Transverse colon (tissue), 4 donors: ENCODE results near the gene KIF25. TPM values are rescaled to one million over a fixed set of nuclear protein-coding genes. Genes with fewer than 3 reads are reported as not detected.

Experiments
- DNase-seq: peaks from one replicate; pipeline ENCODE4 v3.0.0-alpha.2; 2019
- H3K27ac ChIP-seq, 4 donors: fragments of 200-600 bp; sonication (generic); 2 replicates each; pipeline ENCODE4 v1.5.1; 2016 to 2018; ENCODE audit warnings: inconsistent platforms in 4 of 4
- H3K27me3 ChIP-seq: fragments of 200-600 bp; sonication (generic); 2 replicates; pipeline ENCODE4 v1.5.1; 2017; ENCODE audit warnings: inconsistent platforms
- H3K36me3 ChIP-seq, 4 donors: fragments of 200-600 bp; sonication (generic); 2 replicates each; pipeline ENCODE4 v1.5.1; 2017 to 2019; ENCODE audit warnings: inconsistent platforms in 4 of 4
- H3K4me1 ChIP-seq, 4 donors: fragments of 200-600 bp; sonication (generic); 2 replicates each; pipeline ENCODE4 v1.5.1; 2017 to 2020; ENCODE audit warnings: inconsistent platforms in 4 of 4
- H3K4me3 ChIP-seq, 4 donors: fragments of 200-600 bp; sonication (generic); 1 replicate in 1 of 4; 2 replicates in 3 of 4; pipeline versions ENCODE4 v1.5.1 to v1.6.1; 2017 to 2019; ENCODE audit warnings: inconsistent platforms in 4 of 4
- H3K9me3 ChIP-seq, 2 donors: fragments of 200-600 bp; sonication (generic); 2 replicates each; pipeline ENCODE4 v1.5.1; 2017 to 2019; ENCODE audit warnings: inconsistent platforms in 2 of 2
- CTCF ChIP-seq, 5 experiments: fragments of 200-600 bp in 3 of 5; fragments of 450-650 bp in 2 of 5; sonication (generic) in 3 of 5; IDR thresholded peaks; 1 replicate in 2 of 5; 2 replicates in 3 of 5; pipeline ENCODE4 v1.5.1; 2016 to 2017; ENCODE audit warnings: antibody characterized with exemption in 5 of 5, inconsistent platforms in 3 of 5, mild to moderate bottlenecking in 2 of 5, moderate library complexity in 1 of 5
- EP300 ChIP-seq: sonication (generic); formaldehyde crosslinking; IDR thresholded peaks from one replicate; pipeline ENCODE4 v1.6.1; 2017; ENCODE audit warnings: antibody characterized with exemption, low read depth
- POLR2A ChIP-seq: fragments of 450-650 bp; IDR thresholded peaks from one replicate; pipeline ENCODE4 v1.6.1; 2016; ENCODE audit warnings: antibody characterized with exemption, mild to moderate bottlenecking, moderate library complexity
- POLR2AphosphoS5 ChIP-seq, 3 donors: sonication (generic); formaldehyde crosslinking; IDR thresholded peaks; one replicate each; pipeline ENCODE4 v1.6.1; 2016; ENCODE audit warnings: antibody characterized with exemption in 3 of 3
- WGBS, 2 donors: methylation state at CpG; one replicate each; pipeline ENCODE4 v1.1.5; 2018; ENCODE audit warnings: low coverage in 1 of 2; 5-methylcytosine and 5-hydroxymethylcytosine counted together
- in situ Hi-C, 4 donors: fragments of 200-750 bp; cut with MboI; loops; one replicate each; pipeline versions ENCODE4 v1.15.0 to v1.15.1; 2017; ENCODE audit warnings: low sequenced_read_pairs in 3 of 4, low pct_ligation_motif_present in 1 of 4, low pct_unique_long_range_greater_than_20kb in 1 of 4
- intact Hi-C: fragments of 100-400 bp; cut with DNase I; formaldehyde crosslinking; loops from one replicate; pipeline ENCODE4 v1.15.1; 2023; ENCODE audit warnings: low total_unique reads
- total RNA-seq, 4 donors: library from RNA; depleted of rRNA; stranded (reverse); fragments of >200 nt; gene quantifications; one replicate each; pipeline ENCODE4 v1.1.0, GENCODE V29; 2016

The KIF25 gene
- total RNA-seq, 4 donors from 2014 or later, result not detected

GRCh38 chr6:168090706-168091105, 93.2 kb downstream of the KIF25 start:
- H3K4me1 ChIP-seq, result peaks cover 12 to 29% (median 24%) of the 10 kb centered on the region in 4 donors
- no peaks in the 10 kb centered on the region for H3K27me3 ChIP-seq
- H3K36me3 ChIP-seq, result no peaks in the 10 kb centered on the region
- WGBS, 2 donors, result 76% methylated on average over 17 of the region's 17 CpGs; no CpG with 5 or more reads in 1 of the 2 donors
- no peak overlapping the region for H3K4me3 ChIP-seq
- intact Hi-C loops (no loop called here), in situ Hi-C loops (no loop called here)
- no peaks in the 10 kb centered on the region for H3K9me3 ChIP-seq
- TF ChIP-seq CTCF (IDR thresholded peaks at IDR 0.05), result no peak
- H3K27ac ChIP-seq, result no peak overlapping the region
- DNase-seq, result no peak

- Histone ChIP-seq H3K27ac (no peak overlapping the region), H3K4me1 (peaks cover 12 to 29% (median 24%) of the 10 kb centered on the region in 4 donors), H3K4me3 (no peak overlapping the region), H3K27me3 (no peaks in the 10 kb centered on the region), H3K9me3 (no peaks in the 10 kb centered on the region), H3K36me3 (no peaks in the 10 kb centered on the region)
- intact Hi-C loops (no loop called here), in situ Hi-C loops (no loop called here)
- TF ChIP-seq CTCF (IDR thresholded peaks at IDR 0.05) (no peak), POLR2A (no peak), EP300 (no peak), POLR2AphosphoS5 (IDR thresholded peaks at IDR 0.05) (no peak)
- 92% methylated on average over 24 of the region's 28 CpGs; no CpG with 5 or more reads in 1 of the 2 donors for WGBS, 2 donors
- DNase-seq, result no peak
Measured at GRCh38 chr6:168091381-168092264, 94.2 kb downstream of the KIF25 start.

GRCh38 chr6:168092541-168092940, 95.1 kb downstream of the KIF25 start:
- intact Hi-C loops, result no loop called here
- TF ChIP-seq CTCF (IDR thresholded peaks at IDR 0.05) (no peak), EP300 (no peak), POLR2A (no peak), POLR2AphosphoS5 (IDR thresholded peaks at IDR 0.05) (no peak)
- peaks cover 11 to 29% (median 23%) of the 10 kb centered on the region in 4 donors for H3K4me1 ChIP-seq
- 80% methylated on average over 8 of the region's 8 CpGs; no CpG with 5 or more reads in 1 of the 2 donors for WGBS, 2 donors
- peak overlapping the region in 3 of 4 donors; percentile 52 to 59 (median 57) for H3K27ac ChIP-seq
- no peak overlapping the region for H3K4me3 ChIP-seq
- in situ Hi-C loops, result no loop called here
- no peaks in the 10 kb centered on the region for H3K9me3 ChIP-seq
- no peak for DNase-seq
- no peaks in the 10 kb centered on the region for H3K27me3 ChIP-seq
- H3K36me3 ChIP-seq, result no peaks in the 10 kb centered on the region

GRCh38 chr6:168093071-168093505, 95.6 kb downstream of the KIF25 start:
- in situ Hi-C loops, result no loop called here
- no peak overlapping the region for H3K4me3 ChIP-seq
- intact Hi-C loops, result no loop called here
- TF ChIP-seq POLR2AphosphoS5 (IDR thresholded peaks at IDR 0.05), result peak in 1 of 3 donors; percentile 61
- TF ChIP-seq POLR2A, result no peak
- peak overlapping the region in 3 of 4 donors; percentile 28 to 65 (median 56) for H3K27ac ChIP-seq
- peaks cover 6 to 23% (median 18%) of the 10 kb centered on the region in 4 donors for H3K4me1 ChIP-seq
- no peaks in the 10 kb centered on the region for H3K27me3 ChIP-seq
- H3K9me3 ChIP-seq, result no peaks in the 10 kb centered on the region
- 47% methylated on average over 10 of the region's 12 CpGs; no CpG with 5 or more reads in 1 of the 2 donors for WGBS, 2 donors
- no peaks in the 10 kb centered on the region for H3K36me3 ChIP-seq
- DNase-seq, result peak; percentile 84
